WTC11 (cell line): ENCODE data around the gene GAK. TPM values are rescaled to one million over a fixed set of nuclear protein-coding genes. Genes with fewer than 3 reads are reported as not detected.

Source experiments
- GTF2I ChIP-seq: fragments of 250-450 bp; sonication (Bioruptor Pico); conservative IDR thresholded peaks from 2 replicates; pipeline ENCODE4 v1.4.0; 2021; ENCODE audit warnings: mild to moderate bottlenecking
- HMGA2 ChIP-seq: fragments of 250-450 bp; sonication (Bioruptor Pico); IDR thresholded peaks from 2 replicates; pipeline ENCODE4 v1.4.0; 2021; ENCODE audit warnings: mild to moderate bottlenecking, moderate library complexity
- NFE2L1 ChIP-seq: sonication (generic); formaldehyde crosslinking; IDR thresholded peaks from 2 replicates; pipeline ENCODE4 v1.8.1; 2023; ENCODE audit warnings: missing genetic modification reagents
- ZNF138 ChIP-seq: sonication (generic); formaldehyde crosslinking; conservative IDR thresholded peaks from 2 replicates; pipeline ENCODE4 v1.8.1; 2022; ENCODE audit warnings: mild to moderate bottlenecking, moderate library complexity, missing genetic modification reagents
- total RNA-seq: library from RNA; stranded (reverse); gene quantifications from 3 replicates; pipeline ENCODE4 v1.2.3, GENCODE V29; 2021
- TF ChIP-seq, protein P1 (sequence below): sonication (generic); formaldehyde crosslinking; IDR thresholded peaks from 2 replicates; pipeline ENCODE4 v1.8.1; 2023; ENCODE audit warnings: mild to moderate bottlenecking, missing genetic modification reagents
- TF ChIP-seq, protein P2 (sequence below): fragments of 250-450 bp; sonication (Bioruptor Pico); IDR thresholded peaks from 2 replicates; pipeline ENCODE4 v1.9.0; 2021; ENCODE audit warnings: mild to moderate bottlenecking
- TF ChIP-seq, protein P3 (sequence below): sonication (generic); formaldehyde crosslinking; IDR thresholded peaks from 2 replicates; pipeline ENCODE4 v1.8.1; 2023; ENCODE audit warnings: mild to moderate bottlenecking, missing genetic modification reagents, moderate library complexity
- TF ChIP-seq, protein P4 (sequence below): sonication (generic); formaldehyde crosslinking; IDR thresholded peaks from 2 replicates; pipeline ENCODE4 v1.8.1; 2022; ENCODE audit warnings: low read depth, mild to moderate bottlenecking, moderate library complexity, missing genetic modification reagents, borderline replicate concordance
- TF ChIP-seq, protein P5 (sequence below): sonication (generic); formaldehyde crosslinking; IDR thresholded peaks from 2 replicates; pipeline ENCODE4 v1.8.0; 2022; ENCODE audit warnings: mild to moderate bottlenecking, missing genetic modification reagents
- TF ChIP-seq, protein P6 (sequence below): sonication (generic); formaldehyde crosslinking; IDR thresholded peaks from 2 replicates; pipeline ENCODE4 v1.8.0; 2023; ENCODE audit warnings: missing genetic modification reagents
- TF ChIP-seq, protein P7 (sequence below): fragments of 250-450 bp; sonication (Bioruptor Pico); IDR thresholded peaks from 2 replicates; pipeline ENCODE4 v1.9.0; 2021; ENCODE audit warnings: mild to moderate bottlenecking
- TF ChIP-seq, protein P8 (sequence below): fragments of 250-450 bp; sonication (Bioruptor Pico); IDR thresholded peaks from 2 replicates; pipeline ENCODE4 v1.8.0; 2021; ENCODE audit warnings: mild to moderate bottlenecking
- TF ChIP-seq, protein P9 (sequence below): sonication (generic); formaldehyde crosslinking; IDR thresholded peaks from 2 replicates; pipeline ENCODE4 v1.8.0; 2023; ENCODE audit warnings: missing genetic modification reagents, mild to moderate bottlenecking, borderline replicate concordance
- TF ChIP-seq, protein P10 (sequence below): fragments of 250-450 bp; sonication (Bioruptor Pico); IDR thresholded peaks from 2 replicates; pipeline ENCODE4 v2.1.2; 2022; ENCODE audit warnings: mild to moderate bottlenecking, moderate library complexity

Gene GAK
- total RNA-seq, 1 experiment from 2014 or later = 121 TPM

DNA sequence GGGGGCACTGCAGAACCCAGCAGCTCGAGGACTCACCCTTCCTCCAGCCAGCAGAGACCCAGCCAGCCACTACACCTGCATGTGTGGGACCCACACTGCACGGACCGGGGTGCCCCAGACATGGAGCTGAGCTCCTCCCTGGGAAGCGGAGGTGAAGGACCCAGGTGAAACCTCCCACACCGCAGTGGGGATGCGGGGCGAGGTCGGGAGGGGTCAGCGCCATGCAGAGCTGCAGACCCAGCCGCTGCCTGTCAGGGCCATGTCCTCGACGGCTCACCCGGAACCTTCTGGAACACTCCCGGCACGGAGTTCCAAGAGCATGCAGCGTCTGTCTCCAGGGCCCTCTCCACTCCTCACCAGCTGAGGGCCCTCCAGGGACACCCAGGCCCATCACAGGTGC is 42.6 kb downstream of the GAK start (continued):
- TF ChIP-seq, protein P1, sequence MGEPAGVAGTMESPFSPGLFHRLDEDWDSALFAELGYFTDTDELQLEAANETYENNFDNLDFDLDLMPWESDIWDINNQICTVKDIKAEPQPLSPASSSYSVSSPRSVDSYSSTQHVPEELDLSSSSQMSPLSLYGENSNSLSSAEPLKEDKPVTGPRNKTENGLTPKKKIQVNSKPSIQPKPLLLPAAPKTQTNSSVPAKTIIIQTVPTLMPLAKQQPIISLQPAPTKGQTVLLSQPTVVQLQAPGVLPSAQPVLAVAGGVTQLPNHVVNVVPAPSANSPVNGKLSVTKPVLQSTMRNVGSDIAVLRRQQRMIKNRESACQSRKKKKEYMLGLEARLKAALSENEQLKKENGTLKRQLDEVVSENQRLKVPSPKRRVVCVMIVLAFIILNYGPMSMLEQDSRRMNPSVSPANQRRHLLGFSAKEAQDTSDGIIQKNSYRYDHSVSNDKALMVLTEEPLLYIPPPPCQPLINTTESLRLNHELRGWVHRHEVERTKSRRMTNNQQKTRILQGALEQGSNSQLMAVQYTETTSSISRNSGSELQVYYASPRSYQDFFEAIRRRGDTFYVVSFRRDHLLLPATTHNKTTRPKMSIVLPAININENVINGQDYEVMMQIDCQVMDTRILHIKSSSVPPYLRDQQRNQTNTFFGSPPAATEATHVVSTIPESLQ (CRISPR knock-in tag) = no peak
- TF ChIP-seq, protein P2, sequence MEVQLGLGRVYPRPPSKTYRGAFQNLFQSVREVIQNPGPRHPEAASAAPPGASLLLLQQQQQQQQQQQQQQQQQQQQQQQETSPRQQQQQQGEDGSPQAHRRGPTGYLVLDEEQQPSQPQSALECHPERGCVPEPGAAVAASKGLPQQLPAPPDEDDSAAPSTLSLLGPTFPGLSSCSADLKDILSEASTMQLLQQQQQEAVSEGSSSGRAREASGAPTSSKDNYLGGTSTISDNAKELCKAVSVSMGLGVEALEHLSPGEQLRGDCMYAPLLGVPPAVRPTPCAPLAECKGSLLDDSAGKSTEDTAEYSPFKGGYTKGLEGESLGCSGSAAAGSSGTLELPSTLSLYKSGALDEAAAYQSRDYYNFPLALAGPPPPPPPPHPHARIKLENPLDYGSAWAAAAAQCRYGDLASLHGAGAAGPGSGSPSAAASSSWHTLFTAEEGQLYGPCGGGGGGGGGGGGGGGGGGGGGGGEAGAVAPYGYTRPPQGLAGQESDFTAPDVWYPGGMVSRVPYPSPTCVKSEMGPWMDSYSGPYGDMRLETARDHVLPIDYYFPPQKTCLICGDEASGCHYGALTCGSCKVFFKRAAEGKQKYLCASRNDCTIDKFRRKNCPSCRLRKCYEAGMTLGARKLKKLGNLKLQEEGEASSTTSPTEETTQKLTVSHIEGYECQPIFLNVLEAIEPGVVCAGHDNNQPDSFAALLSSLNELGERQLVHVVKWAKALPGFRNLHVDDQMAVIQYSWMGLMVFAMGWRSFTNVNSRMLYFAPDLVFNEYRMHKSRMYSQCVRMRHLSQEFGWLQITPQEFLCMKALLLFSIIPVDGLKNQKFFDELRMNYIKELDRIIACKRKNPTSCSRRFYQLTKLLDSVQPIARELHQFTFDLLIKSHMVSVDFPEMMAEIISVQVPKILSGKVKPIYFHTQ (CRISPR knock-in tag) = no peak
- TF ChIP-seq ZNF138 (CRISPR knock-in tag) (no peak), GTF2I (CRISPR knock-in tag) (no peak), HMGA2 (CRISPR knock-in tag) (no peak), NFE2L1 (CRISPR knock-in tag) (no peak)
- TF ChIP-seq, protein P3, sequence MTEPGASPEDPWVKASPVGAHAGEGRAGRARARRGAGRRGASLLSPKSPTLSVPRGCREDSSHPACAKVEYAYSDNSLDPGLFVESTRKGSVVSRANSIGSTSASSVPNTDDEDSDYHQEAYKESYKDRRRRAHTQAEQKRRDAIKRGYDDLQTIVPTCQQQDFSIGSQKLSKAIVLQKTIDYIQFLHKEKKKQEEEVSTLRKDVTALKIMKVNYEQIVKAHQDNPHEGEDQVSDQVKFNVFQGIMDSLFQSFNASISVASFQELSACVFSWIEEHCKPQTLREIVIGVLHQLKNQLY (CRISPR knock-in tag) = no peak
- TF ChIP-seq, protein P4, sequence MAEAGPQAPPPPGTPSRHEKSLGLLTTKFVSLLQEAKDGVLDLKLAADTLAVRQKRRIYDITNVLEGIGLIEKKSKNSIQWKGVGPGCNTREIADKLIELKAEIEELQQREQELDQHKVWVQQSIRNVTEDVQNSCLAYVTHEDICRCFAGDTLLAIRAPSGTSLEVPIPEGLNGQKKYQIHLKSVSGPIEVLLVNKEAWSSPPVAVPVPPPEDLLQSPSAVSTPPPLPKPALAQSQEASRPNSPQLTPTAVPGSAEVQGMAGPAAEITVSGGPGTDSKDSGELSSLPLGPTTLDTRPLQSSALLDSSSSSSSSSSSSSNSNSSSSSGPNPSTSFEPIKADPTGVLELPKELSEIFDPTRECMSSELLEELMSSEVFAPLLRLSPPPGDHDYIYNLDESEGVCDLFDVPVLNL = no peak
- TF ChIP-seq, protein P5, sequence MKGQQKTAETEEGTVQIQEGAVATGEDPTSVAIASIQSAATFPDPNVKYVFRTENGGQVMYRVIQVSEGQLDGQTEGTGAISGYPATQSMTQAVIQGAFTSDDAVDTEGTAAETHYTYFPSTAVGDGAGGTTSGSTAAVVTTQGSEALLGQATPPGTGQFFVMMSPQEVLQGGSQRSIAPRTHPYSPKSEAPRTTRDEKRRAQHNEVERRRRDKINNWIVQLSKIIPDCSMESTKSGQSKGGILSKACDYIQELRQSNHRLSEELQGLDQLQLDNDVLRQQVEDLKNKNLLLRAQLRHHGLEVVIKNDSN (CRISPR knock-in tag) = no peak
- TF ChIP-seq, protein P6, sequence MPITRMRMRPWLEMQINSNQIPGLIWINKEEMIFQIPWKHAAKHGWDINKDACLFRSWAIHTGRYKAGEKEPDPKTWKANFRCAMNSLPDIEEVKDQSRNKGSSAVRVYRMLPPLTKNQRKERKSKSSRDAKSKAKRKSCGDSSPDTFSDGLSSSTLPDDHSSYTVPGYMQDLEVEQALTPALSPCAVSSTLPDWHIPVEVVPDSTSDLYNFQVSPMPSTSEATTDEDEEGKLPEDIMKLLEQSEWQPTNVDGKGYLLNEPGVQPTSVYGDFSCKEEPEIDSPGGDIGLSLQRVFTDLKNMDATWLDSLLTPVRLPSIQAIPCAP (CRISPR knock-in tag) = no peak
- TF ChIP-seq, protein P7, sequence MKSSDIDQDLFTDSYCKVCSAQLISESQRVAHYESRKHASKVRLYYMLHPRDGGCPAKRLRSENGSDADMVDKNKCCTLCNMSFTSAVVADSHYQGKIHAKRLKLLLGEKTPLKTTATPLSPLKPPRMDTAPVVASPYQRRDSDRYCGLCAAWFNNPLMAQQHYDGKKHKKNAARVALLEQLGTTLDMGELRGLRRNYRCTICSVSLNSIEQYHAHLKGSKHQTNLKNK (CRISPR knock-in tag) = no peak
- TF ChIP-seq, protein P8, sequence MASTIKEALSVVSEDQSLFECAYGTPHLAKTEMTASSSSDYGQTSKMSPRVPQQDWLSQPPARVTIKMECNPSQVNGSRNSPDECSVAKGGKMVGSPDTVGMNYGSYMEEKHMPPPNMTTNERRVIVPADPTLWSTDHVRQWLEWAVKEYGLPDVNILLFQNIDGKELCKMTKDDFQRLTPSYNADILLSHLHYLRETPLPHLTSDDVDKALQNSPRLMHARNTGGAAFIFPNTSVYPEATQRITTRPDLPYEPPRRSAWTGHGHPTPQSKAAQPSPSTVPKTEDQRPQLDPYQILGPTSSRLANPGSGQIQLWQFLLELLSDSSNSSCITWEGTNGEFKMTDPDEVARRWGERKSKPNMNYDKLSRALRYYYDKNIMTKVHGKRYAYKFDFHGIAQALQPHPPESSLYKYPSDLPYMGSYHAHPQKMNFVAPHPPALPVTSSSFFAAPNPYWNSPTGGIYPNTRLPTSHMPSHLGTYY (CRISPR knock-in tag) = no peak
- TF ChIP-seq, protein P9, sequence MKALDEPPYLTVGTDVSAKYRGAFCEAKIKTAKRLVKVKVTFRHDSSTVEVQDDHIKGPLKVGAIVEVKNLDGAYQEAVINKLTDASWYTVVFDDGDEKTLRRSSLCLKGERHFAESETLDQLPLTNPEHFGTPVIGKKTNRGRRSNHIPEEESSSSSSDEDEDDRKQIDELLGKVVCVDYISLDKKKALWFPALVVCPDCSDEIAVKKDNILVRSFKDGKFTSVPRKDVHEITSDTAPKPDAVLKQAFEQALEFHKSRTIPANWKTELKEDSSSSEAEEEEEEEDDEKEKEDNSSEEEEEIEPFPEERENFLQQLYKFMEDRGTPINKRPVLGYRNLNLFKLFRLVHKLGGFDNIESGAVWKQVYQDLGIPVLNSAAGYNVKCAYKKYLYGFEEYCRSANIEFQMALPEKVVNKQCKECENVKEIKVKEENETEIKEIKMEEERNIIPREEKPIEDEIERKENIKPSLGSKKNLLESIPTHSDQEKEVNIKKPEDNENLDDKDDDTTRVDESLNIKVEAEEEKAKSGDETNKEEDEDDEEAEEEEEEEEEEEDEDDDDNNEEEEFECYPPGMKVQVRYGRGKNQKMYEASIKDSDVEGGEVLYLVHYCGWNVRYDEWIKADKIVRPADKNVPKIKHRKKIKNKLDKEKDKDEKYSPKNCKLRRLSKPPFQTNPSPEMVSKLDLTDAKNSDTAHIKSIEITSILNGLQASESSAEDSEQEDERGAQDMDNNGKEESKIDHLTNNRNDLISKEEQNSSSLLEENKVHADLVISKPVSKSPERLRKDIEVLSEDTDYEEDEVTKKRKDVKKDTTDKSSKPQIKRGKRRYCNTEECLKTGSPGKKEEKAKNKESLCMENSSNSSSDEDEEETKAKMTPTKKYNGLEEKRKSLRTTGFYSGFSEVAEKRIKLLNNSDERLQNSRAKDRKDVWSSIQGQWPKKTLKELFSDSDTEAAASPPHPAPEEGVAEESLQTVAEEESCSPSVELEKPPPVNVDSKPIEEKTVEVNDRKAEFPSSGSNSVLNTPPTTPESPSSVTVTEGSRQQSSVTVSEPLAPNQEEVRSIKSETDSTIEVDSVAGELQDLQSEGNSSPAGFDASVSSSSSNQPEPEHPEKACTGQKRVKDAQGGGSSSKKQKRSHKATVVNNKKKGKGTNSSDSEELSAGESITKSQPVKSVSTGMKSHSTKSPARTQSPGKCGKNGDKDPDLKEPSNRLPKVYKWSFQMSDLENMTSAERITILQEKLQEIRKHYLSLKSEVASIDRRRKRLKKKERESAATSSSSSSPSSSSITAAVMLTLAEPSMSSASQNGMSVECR (CRISPR knock-in tag) = no peak
- TF ChIP-seq, protein P10, sequence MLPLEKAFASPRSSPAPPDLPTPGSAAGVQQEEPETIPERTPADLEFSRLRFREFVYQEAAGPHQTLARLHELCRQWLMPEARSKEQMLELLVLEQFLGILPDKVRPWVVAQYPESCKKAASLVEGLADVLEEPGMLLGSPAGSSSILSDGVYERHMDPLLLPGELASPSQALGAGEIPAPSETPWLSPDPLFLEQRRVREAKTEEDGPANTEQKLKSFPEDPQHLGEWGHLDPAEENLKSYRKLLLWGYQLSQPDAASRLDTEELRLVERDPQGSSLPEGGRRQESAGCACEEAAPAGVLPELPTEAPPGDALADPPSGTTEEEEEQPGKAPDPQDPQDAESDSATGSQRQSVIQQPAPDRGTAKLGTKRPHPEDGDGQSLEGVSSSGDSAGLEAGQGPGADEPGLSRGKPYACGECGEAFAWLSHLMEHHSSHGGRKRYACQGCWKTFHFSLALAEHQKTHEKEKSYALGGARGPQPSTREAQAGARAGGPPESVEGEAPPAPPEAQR (CRISPR knock-in tag) = no peak
